GM18502 (cell line): Measurements from ENCODE around the gene PLN.

Experiments
- ATAC-seq: cut with Tn5 transposase; IDR thresholded peaks from one replicate; pipeline ENCODE4 v1.9.1; 2021; ENCODE audit warnings: mild to moderate bottlenecking; ENCODE audit not compliant: unreplicated experiment, poor library complexity

PLN gene

DNA sequence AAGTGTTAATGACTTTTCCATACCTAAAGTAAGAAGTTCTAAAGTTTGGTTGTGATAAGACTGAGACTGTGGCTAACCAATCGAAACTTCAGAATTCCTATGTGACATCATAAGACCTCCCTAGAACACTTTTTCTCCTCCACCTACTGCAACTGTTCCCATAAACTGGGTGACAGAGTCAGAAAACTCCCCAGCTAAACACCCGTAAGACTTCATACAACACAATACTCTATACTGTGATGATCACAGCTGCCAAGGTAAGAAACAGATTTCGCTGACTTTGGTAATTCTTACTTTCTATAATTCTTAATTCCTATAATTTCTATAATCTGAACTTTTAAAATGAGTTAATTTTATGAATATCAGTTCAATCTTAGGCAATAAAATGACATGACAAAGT lies at the start of gene PLN:
Gene PLN (plus strand): TSS at position 161 of the 400 bp plus-strand sequence. CDS start 10,626 bp downstream, outside the sequence.
- ATAC-seq: no peak

DNA sequence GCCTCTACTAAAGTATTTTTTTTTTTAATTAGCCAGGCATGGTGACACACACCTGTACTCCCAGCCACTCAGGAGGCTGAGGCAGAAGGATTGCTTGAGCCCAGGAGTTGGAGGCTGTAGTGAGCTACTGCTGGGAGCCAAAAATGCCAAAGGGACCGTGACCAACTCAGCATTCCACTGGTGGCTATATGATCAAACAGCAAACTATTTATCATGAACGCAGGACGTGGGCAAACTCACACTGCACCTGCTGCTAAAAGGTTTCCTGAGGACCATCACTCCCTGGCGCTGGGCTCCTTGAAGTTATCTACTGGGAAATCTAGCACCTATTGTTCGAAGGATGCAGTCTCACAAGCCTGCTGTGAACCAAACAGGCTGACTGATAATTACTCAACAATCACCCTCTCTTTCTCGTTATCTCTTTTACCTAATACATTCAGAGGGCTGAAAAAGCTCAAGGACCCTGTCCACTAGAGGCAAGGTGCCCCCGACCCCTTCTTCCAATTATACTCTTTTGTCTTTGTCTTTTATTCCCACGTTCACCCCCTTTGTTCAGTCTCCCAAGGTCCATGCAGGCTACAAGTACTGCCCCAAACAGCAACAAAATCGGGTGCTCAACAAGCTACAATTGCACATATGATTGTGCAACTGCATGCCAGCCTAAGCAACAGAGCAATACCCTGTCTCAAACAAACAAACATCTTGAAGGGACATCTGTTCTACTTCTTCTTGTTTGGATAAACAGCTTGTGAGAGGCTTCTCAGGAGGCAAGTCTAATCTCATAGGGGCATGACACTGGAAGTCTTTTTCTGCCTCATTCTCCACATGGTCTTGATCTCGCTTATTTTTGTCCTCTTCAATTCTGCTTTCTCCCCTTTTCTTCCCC lies 47.7 kb upstream of the PLN start:
- ATAC-seq: no peak

DNA sequence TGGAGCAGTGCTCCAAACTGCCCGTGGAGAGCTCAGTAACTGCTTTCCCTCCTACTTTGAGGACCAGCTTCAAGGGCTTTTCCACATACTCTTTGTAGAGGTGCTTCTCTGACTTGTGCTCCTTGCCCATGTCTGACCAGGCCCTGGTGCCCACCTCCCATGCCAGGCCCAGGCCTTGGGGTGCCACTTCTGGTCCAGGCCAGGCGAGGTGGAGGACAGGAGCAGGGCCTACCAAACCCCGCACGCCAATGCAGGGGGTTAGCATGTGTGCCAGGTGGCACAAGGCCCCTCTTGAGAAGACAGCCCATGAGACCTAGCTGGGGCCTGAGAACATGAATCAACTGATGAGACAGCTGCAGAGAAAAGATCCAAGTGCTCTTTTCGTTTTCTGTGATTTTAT lies 47.0 kb upstream of the PLN start:
- no peak for ATAC-seq

DNA sequence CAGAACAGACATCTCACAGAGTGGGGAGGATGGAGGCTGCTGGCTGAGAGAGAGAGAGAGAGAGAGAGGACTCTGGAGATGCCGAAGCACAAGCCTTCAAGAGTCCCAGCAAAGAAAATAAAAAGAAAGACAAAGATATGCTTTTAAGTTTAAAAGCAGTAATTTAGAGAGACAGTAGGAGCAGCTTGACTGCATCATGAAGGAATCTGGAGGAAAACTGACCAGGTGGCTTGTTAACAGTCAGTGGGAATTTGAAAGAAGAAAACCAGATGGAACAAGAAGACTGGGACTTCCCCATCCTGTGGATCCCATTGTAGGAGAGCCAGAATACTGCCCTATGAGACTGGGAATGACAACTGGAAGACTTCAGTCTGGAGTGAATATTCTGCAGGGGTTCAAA lies 46.3 kb upstream of the PLN start:
- ATAC-seq: no peak

DNA sequence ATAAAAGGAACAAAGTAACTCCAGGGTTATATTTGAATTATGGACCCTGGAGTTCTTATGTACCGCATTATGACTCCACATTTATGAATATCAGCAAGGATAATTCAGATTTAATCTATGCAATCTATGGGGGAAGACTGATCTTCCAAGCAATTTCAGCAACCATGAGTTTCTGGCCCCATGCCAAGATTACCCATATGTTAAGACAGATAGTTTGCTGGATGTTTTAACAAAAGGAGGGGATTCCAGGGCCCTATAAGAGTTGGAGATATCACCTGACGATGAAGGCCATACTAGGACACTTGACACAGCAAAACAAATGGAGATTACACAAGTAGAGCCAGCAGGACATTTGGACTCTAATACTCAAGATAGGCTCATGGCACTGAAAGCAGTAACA lies 45.9 kb upstream of the PLN start:
- ATAC-seq: no peak

DNA sequence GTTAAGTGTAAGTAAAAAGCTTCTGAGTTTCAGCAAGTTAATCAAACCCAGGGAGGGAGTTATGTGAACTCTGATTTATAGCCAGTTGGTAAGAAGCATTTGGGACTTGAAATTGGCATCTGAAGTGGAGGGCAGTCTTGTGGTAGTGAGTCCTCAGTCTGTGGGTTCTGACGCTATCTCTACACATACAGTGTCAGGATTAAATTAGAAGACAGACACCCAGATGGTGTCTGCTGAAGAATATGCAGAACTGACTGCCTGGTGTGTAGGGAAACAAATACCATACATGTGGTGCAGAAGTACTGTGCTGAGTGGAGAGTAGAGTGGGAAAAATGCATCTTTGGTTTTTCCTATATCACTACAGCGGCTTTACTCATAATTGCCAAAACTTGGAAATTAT lies 43.5 kb upstream of the PLN start:
- ATAC-seq: no peak

DNA sequence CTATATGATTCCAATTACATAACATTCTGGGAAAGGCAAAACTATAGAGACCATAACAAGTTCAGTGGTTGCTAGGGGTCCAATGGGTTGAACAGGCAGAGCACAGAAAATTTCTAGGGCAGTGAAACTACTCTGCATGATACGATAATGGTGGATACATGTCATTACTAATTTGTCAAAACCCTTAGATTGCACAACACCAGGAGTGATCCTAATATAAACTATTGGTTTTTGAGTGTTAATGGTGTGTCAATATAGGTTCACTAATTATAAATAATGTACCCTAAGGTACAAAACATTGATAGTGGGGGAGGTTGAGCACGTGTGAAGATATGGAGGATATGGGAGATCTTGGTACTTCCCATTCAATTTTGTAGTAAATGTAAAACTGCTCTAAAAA lies 42.4 kb upstream of the PLN start:
- no peak for ATAC-seq

DNA sequence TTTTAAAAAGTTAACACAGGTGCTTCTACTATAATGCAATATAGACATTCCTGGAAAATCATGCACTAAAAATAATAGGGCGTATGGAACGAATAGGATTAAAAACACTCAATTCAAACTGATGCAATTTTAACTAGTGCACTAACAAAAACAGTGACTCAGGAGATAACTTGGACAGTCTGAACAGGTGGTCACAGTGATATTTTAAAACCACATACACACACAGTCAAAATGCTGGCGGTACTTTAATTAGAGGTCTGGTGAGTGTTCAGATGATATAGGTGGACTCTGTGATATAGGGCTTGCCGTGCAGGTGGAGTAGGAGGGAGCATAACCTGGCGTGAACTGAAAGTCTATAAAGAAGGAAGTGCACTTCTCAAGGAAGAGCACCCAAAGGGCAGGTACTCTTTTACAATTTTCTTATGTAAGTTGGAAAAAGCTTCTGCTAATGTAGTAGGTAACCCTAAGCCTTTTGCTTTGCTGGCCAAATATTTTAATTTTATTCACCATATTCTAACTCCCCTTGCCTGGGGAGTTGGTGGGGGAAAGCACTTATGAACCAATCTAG lies 41.9 kb upstream of the PLN start:
- ATAC-seq: no peak

DNA sequence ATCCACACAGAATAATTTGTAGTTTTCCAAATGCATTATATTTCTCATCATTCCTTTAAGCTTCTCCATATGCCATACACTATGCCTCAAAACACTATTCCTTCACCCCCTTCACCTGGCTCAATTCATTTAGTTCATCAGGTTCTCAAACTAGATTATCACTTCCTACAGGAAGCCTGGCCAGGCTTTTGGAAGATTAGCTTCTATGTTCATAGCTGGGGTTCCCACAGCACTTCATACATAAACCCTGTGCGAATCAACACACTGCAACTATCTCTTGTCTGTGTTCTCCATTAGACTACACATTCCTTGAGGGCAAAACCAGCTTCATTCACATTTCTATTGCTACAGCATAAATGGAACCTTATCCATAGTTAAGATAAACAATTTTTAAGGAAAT lies 40.5 kb upstream of the PLN start:
- ATAC-seq: no peak

DNA sequence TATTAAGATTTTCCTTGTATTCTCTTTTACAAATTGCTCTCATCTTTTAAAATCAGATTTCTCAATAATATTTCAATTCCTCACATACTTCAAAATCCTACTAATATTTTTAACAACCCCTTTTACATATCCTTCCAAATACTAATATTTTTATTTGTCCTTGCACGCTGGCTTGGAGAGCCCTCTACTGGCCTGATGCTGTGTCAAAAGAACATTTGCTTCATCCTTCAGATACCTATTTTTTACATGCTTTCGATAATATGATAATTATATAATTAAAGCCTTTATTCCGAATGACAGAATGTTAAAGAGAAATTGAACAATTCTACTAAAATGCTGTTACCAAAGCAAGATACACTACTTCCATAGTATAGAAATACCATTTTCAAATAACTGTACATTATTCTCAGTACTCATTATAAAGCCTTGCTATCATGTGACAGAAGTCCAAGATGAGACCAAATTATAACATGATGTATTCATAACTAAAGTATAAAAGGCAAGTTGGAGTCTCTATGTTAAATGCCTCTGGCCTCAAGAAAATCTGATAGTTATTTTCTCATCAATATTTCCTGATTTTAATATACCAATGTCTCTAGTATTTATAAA lies 39.0 kb upstream of the PLN start:
- ATAC-seq: no peak

DNA sequence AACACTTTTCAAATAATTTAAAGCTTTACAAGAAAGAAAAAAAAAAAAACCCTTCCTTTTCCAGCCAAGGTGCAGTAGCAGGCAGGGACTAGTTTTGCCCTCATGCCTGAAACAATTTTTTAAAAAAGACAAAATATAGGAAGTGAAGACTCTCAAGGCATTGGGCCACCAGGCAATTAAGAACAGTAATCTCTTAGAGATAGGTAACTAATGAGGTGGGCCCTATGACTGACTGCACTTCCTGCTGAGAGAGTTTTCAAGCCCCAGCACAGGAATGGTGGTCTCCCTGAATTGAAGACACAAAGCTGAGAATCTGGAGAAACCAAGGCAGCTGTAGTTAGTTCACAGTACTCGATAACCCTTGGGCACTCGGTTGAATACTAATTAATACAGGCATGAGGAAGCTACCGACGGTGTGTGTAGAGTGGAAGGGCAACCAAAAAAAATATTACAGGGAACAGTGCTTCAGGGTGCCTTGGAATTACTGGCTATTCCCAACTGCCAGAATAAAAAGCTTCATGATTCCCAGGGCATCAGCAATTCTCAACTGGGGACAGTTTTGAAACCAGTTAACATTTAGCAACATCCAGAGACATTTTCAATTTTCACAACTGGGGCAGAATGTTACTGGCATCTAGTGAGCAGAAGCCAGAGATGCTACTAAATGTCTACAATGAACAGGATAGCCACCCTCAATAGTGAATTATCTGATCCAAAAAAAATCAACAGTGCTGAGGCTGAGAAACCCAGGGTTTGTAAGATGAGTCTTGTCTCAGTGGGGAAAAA lies 36.0 kb upstream of the PLN start:
- no peak for ATAC-seq

DNA sequence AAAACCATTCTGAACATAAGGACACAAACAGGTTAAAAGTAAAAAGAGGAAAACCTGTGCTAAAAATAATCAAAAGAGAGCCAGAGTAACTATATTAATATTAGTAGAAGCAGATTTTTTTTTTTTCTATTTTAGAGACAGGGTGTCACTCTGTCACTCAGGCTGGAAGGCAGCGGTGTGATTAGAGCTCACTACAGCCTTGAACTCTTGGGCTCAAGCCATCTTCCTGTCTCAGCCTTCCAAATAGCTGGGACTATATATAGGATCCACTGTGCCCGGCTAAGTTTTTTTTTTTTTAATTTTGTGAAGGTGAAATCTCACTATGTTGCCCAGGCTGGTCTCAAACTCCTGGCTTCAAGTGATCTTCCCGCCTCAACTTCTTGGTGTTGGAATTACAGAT lies 33.4 kb upstream of the PLN start:
- no peak for ATAC-seq

DNA sequence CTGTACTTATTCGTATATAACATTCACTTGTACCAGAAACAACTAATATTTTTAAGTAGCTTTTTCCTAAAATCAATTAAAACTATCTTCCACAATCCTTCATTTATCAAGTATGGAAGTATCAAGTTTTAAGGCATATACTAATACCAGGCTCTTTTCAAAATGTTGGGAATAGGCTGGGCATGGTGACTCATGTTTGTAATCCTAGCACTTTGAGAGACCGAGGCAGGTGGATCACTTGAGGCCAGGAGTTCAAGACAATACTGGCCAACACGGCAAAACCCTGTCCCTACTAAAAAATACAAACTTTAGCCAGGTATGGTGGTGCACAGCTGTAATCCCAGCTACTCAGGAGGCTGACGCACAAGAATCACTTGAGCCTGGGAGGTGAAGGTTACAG lies 25.7 kb upstream of the PLN start:
- no peak for ATAC-seq

DNA sequence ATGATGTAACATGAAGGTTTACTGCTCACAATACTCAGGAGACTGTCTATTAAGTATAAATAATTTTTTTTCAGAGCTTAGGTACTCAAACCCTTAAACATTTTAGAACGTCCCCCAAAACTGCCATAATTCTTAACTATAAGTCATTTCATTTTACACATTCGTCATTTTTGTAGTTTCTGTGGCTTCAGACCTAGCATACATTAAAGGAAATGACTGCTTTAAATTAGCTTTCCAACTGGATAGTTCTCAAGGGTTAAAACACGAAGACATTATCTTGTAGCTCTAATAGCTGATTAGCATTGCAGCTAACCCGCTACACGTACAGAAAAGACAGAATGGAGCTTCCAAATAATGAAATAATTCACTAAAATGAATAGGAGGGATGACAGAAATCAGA lies 24.9 kb upstream of the PLN start:
- ATAC-seq: no peak

DNA sequence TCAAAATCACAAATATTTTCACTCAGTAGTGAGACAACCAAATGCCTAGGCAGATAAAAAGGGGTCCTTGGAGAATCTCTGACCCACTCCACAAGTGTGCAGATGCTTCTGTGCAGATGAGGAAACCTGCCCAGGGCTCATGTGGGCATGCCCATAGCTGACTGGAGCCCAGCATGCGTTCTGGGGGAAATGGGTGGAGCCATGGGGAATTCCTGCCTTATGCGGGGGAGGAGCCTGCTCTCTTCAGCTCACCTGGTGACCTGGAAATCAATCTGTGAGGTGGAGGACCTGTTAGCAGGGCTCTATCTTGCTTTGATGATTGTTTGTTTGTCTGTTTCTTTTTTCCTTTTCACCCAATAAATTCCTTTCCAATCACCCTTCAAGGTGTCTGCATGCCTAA lies 23.4 kb upstream of the PLN start:
- no peak for ATAC-seq

DNA sequence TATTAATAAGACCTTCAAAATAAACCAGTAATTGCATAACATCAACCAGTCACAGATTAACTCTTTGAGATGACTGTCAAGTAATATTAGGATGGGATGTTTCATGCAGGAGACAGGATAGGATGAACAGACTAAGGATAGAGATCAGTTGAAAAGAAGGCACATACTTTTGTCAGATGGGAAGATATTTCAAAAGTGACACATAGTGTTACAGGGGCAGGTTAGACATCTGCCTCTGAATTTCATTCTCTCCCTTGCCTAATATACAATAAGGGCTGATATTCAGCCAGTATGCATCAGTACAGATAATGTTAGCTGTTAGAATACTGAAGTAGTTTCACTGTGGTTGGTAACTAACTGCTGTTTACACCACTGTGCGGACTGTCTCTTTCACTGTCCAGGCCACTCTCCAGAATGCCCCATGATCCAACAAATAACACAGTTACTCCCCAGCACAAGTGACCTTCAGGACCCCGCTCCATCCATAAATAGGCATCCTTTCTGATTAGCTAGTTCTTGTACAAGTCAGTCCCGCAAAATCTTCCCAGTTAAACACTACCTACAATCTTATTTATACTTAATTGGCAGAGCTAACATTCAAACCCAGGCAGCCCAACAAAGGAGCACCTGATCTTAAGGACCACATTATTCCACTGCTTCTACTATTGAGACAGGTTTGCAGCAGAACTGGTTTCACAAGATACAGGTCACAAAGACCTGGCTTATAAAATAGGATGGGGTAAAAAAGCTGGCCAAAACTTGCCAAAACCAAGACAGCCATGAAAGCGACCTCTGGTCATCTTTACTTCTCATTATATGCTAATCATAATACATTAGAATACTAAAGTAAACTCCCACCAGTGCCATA lies 21.9 kb upstream of the PLN start:
- ATAC-seq: no peak

DNA sequence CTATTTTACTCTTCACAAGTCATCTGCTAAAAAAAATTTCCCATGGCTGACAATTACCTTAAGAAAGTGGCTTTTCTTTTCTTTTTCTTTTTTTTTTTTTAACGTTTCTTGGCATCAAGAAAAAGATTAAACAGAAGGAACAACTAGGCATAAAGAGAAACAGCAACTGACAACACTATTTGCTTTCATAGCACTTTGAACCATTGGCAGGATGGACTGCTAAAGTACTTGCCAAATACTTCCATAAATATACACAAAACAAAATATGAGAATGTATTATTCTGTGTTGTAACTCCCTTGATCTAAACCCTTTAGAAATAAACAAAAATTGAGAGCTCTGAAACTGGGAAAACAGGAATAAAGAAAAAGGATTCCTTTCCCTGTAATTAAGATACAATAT lies 20.0 kb upstream of the PLN start:
- no peak for ATAC-seq

DNA sequence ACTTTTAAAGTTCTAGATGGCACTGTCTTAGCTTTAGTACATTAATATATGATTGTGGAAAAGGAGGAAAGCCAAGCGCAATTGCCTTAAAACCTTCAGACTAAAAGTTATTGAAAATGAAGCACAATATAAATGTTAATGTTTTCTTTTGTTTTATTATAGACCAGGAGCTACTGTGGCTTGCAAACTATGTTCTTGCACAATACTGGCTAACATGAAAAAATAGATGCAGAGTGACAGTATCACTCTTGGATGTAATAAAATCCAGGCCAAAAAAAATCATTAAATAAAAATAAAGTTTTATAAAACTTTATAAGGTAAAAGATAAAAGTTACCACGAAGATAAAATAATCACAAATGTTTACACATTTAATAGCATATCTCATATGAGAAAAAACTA lies 18.3 kb upstream of the PLN start:
- no peak for ATAC-seq

DNA sequence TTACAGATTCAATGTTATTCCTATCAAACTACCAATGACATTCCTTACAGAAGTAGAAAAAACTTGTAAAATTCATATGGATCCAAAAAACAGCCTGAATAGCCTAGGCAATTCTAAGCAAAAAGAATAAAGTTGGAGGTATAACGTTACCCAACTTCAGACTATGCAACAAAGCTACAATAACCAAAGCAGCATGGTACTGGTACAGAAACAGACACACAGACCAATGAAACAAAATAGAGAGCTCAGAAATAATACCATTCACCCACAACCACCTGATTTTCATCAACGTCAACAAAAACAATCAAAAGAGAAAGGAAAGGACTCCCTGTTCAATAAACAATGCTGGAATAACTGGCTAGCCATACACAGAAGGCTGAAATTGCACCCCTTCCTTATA lies 17.2 kb upstream of the PLN start:
- ATAC-seq: no peak
